PC-9 (cell line): ENCODE results near the gene SMPD3. TPM values are rescaled to one million over a fixed set of nuclear protein-coding genes. Genes with fewer than 3 reads are reported as not detected.

ENCODE experiments used
- BruUV-seq: library from RNA; stranded (reverse); fragments of 400-500 nt; replicated peaks from 2 replicates; lab custom pipeline; 2021; lab: Mats Ljungman, UMichigan
- CTCF ChIA-PET: fragments of 300-600 bp; sonication (Branson Sonifier 250); formaldehyde crosslinking; loops from one replicate; lab custom pipeline; 2022; ENCODE audit warnings: antibody characterized with exemption; lab: Charles Lee
- POLR2A ChIA-PET: fragments of 300-600 bp; sonication (Branson Sonifier 250); formaldehyde crosslinking; loops from one replicate; lab custom pipeline; 2022; ENCODE audit warnings: antibody characterized with exemption; ENCODE audit not compliant: unreplicated experiment; lab: Charles Lee
- DNase-seq, 2 experiments: peaks; one replicate each; pipeline versions ENCODE4 v3.0.0 to v3.0.0-alpha.2; 2015 to 2022; ENCODE audit warnings: mixed read lengths in 1 of 2
- H2AFZ ChIP-seq: fragments of 200-600 bp; sonication (generic); 2 replicates; pipeline ENCODE4 v1.8.1; 2017; ENCODE audit warnings: antibody characterized with exemption
- H3F3A ChIP-seq: fragments of 200-600 bp; sonication (generic); 2 replicates; pipeline ENCODE4 v1.8.1; 2017; ENCODE audit warnings: antibody characterized with exemption, mild to moderate bottlenecking, low read depth; ENCODE audit not compliant: insufficient read depth
- H3K27ac ChIP-seq: fragments of 200-600 bp; sonication (generic); 2 replicates; pipeline ENCODE4 v1.6.1; 2016; ENCODE audit warnings: mixed run types
- H3K27me3 ChIP-seq: fragments of 200-600 bp; sonication (generic); 2 replicates; pipeline ENCODE4 v1.6.1; 2016; ENCODE audit warnings: low read depth, mixed run types; ENCODE audit not compliant: insufficient read depth
- H3K36me3 ChIP-seq: fragments of 200-600 bp; sonication (generic); 2 replicates; pipeline ENCODE4 v1.6.1; 2016; ENCODE audit warnings: low read depth, mixed run types
- H3K4me1 ChIP-seq: fragments of 200-600 bp; sonication (generic); replicated peaks from 2 replicates; pipeline ENCODE4 v1.6.1; 2016; ENCODE audit warnings: mixed run types; ENCODE audit not compliant: insufficient read depth
- H3K4me2 ChIP-seq: fragments of 200-600 bp; sonication (generic); 2 replicates; pipeline ENCODE4 v1.6.1; 2017; ENCODE audit warnings: mixed run types
- H3K4me3 ChIP-seq: fragments of 200-600 bp; sonication (generic); 2 replicates; pipeline ENCODE4 v1.6.1; 2016; ENCODE audit warnings: mixed run types
- H3K79me2 ChIP-seq: fragments of 200-600 bp; sonication (generic); 2 replicates; pipeline ENCODE4 v1.6.1; 2017; ENCODE audit warnings: low read depth, mixed run types
- H3K9me2 ChIP-seq: fragments of 200-600 bp; sonication (generic); 2 replicates; pipeline ENCODE4 v1.8.1; 2017; ENCODE audit warnings: mild to moderate bottlenecking; ENCODE audit not compliant: insufficient read depth
- H3K9me3 ChIP-seq: fragments of 200-600 bp; sonication (generic); 2 replicates; pipeline ENCODE4 v1.8.1; 2016; ENCODE audit warnings: low read depth; ENCODE audit not compliant: insufficient read depth
- H4K20me1 ChIP-seq: fragments of 200-600 bp; sonication (generic); 2 replicates; pipeline ENCODE4 v1.8.1; 2017; ENCODE audit not compliant: insufficient read depth
- EZH2 ChIP-seq: fragments of 200-600 bp; sonication (generic); IDR thresholded peaks from 2 replicates; pipeline ENCODE4 v1.8.0; 2017; ENCODE audit warnings: antibody characterized with exemption, low read depth
- intact Hi-C: fragments of 100-400 bp; cut with micrococcal nuclease; formaldehyde crosslinking; loops from one replicate; pipeline ENCODE4 v1.10.0; 2022; ENCODE audit not compliant: unreplicated experiment
- total RNA-seq: library from RNA; stranded (reverse); gene quantifications from 2 replicates; pipeline ENCODE4 v1.2.3, GENCODE V29; 2021
- TF ChIP-seq, protein P1 (sequence below): fragments of 200-600 bp; sonication (generic); conservative IDR thresholded peaks from 2 replicates; pipeline ENCODE4 v1.6.1; 2017; ENCODE audit warnings: mixed run types, antibody characterized with exemption, mild to moderate bottlenecking, moderate library complexity

SMPD3 gene
- total RNA-seq, 1 experiment from 2014 or later = 0.94 TPM

DNA sequence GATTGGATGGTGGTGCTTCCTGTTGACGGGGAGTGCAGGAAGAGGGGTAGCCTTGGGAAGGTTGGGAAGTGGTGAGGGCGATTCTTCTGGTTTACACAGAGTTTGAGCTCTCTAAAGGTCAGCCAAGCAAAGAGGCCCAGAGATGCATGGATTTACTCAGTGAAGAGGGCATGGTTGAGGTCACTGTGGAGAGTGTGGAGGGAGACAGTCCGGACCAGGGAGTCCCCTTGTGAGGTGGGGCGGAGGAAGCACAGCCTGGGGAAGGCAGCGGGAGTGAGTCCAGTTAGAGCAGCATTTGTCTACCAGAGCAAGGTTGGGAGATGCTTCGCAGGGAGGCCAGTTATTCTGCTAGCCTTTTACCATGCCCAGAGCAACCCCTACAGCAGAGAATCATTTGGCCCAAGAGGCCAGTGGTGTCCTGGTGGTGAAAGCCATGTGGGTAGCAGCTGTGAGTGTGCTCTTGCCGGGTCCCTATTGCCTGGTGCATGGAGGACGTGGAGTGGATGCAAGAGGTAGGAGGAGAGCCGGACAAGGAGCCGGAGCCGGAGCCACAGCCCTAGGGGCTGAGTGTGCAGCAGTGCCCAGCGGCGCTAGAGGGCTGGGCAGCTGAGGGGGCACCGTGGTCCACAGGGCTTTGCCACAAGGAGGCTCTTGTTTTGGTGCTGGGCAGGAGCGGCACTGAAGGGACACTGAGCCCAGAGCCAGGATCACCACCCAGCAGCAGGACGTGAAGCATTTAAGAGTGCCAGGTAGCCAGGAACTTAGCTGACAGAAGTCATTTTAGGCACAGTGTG lies 109.8 kb downstream of the SMPD3 start:
- BruUV-seq = no TSS peak
- no peak overlapping the region for H3K4me3 ChIP-seq
- H3K4me1 ChIP-seq = no peaks in the 10 kb centered on the region
- ChIA-PET POLR2A (interaction anchor here (0.6 kb wide), 1 partner anchor 74 kb away, joined by 3 read pairs; the partner anchor contains the start of gene SLC7A6), CTCF (no interaction called here)
- no peak for DNase-seq
- intact Hi-C loops = no loop called here
- H2AFZ ChIP-seq = no peak overlapping the region
- TF ChIP-seq, protein P1, sequence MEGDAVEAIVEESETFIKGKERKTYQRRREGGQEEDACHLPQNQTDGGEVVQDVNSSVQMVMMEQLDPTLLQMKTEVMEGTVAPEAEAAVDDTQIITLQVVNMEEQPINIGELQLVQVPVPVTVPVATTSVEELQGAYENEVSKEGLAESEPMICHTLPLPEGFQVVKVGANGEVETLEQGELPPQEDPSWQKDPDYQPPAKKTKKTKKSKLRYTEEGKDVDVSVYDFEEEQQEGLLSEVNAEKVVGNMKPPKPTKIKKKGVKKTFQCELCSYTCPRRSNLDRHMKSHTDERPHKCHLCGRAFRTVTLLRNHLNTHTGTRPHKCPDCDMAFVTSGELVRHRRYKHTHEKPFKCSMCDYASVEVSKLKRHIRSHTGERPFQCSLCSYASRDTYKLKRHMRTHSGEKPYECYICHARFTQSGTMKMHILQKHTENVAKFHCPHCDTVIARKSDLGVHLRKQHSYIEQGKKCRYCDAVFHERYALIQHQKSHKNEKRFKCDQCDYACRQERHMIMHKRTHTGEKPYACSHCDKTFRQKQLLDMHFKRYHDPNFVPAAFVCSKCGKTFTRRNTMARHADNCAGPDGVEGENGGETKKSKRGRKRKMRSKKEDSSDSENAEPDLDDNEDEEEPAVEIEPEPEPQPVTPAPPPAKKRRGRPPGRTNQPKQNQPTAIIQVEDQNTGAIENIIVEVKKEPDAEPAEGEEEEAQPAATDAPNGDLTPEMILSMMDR = no peak
- TF ChIP-seq EZH2 = no peak
- H3K9me3 ChIP-seq = no peaks in the 10 kb centered on the region
- H4K20me1 ChIP-seq = no peaks in the 10 kb centered on the region
- H3K27ac ChIP-seq = no peak overlapping the region
- no peaks in the 10 kb centered on the region for H3K9me2 ChIP-seq
- H3K79me2 ChIP-seq = no peaks in the 10 kb centered on the region
- H3F3A ChIP-seq = no peaks in the 10 kb centered on the region
- no peak overlapping the region for H3K4me2 ChIP-seq
- no peaks in the 10 kb centered on the region for H3K27me3 ChIP-seq
- H3K36me3 ChIP-seq = peaks cover 5% of the 10 kb centered on the region; the same call in 1 of the 2 replicates

DNA sequence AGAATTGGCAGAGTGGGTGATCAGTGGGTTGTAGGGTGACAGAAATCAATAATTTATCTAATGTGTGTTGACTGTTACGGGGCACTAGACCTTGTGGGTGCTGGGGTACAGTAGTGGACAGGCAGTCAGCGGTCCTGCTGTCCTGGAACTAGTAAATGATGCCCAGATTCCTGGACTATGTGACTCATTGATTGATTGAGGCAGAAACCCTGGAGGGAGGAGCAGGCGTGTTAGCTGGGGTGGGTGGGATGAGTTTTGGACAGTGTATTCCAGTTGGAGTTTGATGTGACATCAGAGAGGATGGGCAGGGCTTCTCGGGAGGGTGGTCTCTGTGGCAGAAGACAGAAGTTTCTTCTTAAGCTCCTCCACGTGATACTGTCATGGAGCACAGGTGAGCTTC lies 113.1 kb downstream of the SMPD3 start:
- no peaks in the 10 kb centered on the region for H3K4me1 ChIP-seq
- intact Hi-C loops = no loop called here
- no peaks in the 10 kb centered on the region for H3K79me2 ChIP-seq
- H3F3A ChIP-seq = no peaks in the 10 kb centered on the region
- H3K4me2 ChIP-seq = no peak overlapping the region
- H3K9me3 ChIP-seq = no peaks in the 10 kb centered on the region
- DNase-seq = no peak
- H4K20me1 ChIP-seq = no peaks in the 10 kb centered on the region
- BruUV-seq = no TSS peak
- CTCF ChIA-PET = no interaction called here
- no peaks in the 10 kb centered on the region for H3K9me2 ChIP-seq
- H3K36me3 ChIP-seq = peaks cover 5% of the 10 kb centered on the region; the same call in 1 of the 2 replicates
- no peak overlapping the region for H3K27ac ChIP-seq
- TF ChIP-seq, protein P1 = no peak
- no peak for TF ChIP-seq EZH2
- no peaks in the 10 kb centered on the region for H3K27me3 ChIP-seq
- H3K4me3 ChIP-seq = no peak overlapping the region
- H2AFZ ChIP-seq = no peak overlapping the region
- POLR2A ChIA-PET = no interaction called here

DNA sequence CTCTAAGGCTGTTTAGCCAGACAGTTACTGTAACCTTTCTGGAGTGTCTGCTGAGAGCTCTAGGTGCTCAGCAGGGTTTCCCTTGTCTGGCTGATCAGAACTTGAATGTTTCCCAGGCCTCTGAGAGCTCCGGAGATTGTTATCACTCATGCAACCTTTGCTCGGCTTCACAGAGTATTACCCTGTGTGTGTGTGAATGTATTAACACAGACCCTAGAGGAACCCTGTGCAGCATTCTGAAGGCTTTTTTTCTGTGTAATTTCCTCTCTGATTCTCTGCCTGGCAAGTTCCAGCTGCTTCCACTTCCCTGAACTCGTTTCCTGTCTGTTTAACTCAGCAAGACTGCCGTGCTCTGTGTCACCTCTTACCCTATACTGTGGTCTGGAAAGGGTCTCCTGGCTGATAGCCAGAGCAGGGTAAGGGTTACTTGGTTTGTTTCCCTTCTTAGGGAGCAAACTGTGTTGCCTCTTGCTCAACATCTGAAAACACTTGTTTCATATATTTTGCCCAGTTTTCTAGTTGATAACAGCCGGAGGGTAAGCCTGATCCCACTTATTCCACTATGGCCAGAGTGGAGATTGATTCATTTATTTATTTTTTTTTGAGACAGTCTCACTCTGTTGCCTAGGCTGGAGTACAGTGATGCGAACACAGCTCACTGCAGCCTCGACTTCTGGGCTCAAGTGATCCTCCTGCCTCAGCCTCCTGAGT lies 115.7 kb downstream of the SMPD3 start:
- CTCF ChIA-PET = interaction anchor here (0.5 kb wide), 1 partner anchor 718 kb away, joined by 3 read pairs; no protein-coding TSS in a partner anchor
- Histone ChIP-seq H2AFZ (no peak overlapping the region), H4K20me1 (no peaks in the 10 kb centered on the region), H3K4me1 (peaks cover 6% of the 10 kb centered on the region), H3F3A (peaks cover 6% of the 10 kb centered on the region; the same call in 1 of the 2 replicates), H3K36me3 (peaks cover 5% of the 10 kb centered on the region; the same call in 1 of the 2 replicates), H3K27ac (no peak overlapping the region), H3K4me3 (no peak overlapping the region), H3K9me3 (no peaks in the 10 kb centered on the region), H3K79me2 (no peaks in the 10 kb centered on the region), H3K4me2 (no peak overlapping the region), H3K27me3 (no peaks in the 10 kb centered on the region), H3K9me2 (no peaks in the 10 kb centered on the region)
- BruUV-seq = no TSS peak
- POLR2A ChIA-PET = no interaction called here
- intact Hi-C loops = no loop called here
- TF ChIP-seq, protein P1 = no peak
- no peak for TF ChIP-seq EZH2
- DNase-seq = no peak
